Measurements from ENCODE around the gene RANBP10. TPM values are rescaled to one million over a fixed set of nuclear protein-coding genes. Genes with fewer than 3 reads are reported as not detected.

The RANBP10 gene
- total RNA-seq, 1 experiment from 2014 or later, result 15.6 TPM

- Histone ChIP-seq H2AK5ac (ENCODE audit: insufficient read length, low read length) (no peak overlapping the region), H3K18ac (ENCODE audit: insufficient read length, low read depth, low read length) (no peak overlapping the region), H3K23ac (ENCODE audit: insufficient read length, low read depth, low read length) (no peak overlapping the region), H4K8ac (replicated peaks; ENCODE audit: insufficient read length, low read depth, low read length) (no peak overlapping the region), H3K4ac (ENCODE audit: low read depth, low read length) (no peak overlapping the region), H3K4me2 (ENCODE audit: insufficient read depth, insufficient read length, low read length) (no peak overlapping the region), H3K79me2 (ENCODE audit: insufficient read depth, low read length) (no peaks in the 10 kb centered on the region), H3K27ac (ENCODE audit: insufficient read length, low read depth, low read length) (no peak overlapping the region), H2BK120ac (ENCODE audit: low read depth, low read length, poor library complexity, severe bottlenecking) (no peak overlapping the region), H4K20me1 (ENCODE audit: control insufficient read depth, insufficient read depth, insufficient read length) (peaks cover 3% of the 10 kb centered on the region), H3K23me2 (ENCODE audit: insufficient read length, low read depth, low read length, poor library complexity, severe bottlenecking) (no peaks in the 10 kb centered on the region), H3K79me1 (ENCODE audit: insufficient read depth, low read depth, low read length, poor library complexity, severe bottlenecking) (no peaks in the 10 kb centered on the region), H3K9ac (ENCODE audit: extremely low read depth, insufficient read length, low read length) (no peak overlapping the region), H2BK5ac (ENCODE audit: insufficient read length, low read length) (no peak overlapping the region), H2BK12ac (ENCODE audit: insufficient read length, low read depth, low read length) (no peak overlapping the region), H4K91ac (ENCODE audit: insufficient read length, low read depth, low read length) (no peak overlapping the region), H3K27me3 (ENCODE audit: insufficient read depth, low read length) (no peaks in the 10 kb centered on the region), H2AFZ (ENCODE audit: low read length) (no peak overlapping the region), H3K9me3 (ENCODE audit: control insufficient read depth, low read depth, low read length) (no peaks in the 10 kb centered on the region), H3K14ac (ENCODE audit: insufficient read depth, low read length) (no peak overlapping the region), H2BK20ac (ENCODE audit: low read depth, low read length, poor library complexity, severe bottlenecking) (no peak overlapping the region), H4K5ac (ENCODE audit: insufficient read length, low read depth, low read length) (no peak overlapping the region), H3K4me1 (ENCODE audit: insufficient read depth, low read length) (no peaks in the 10 kb centered on the region), H2BK15ac (ENCODE audit: low read depth, low read length) (no peak overlapping the region), H3K56ac (ENCODE audit: insufficient read length, low read depth, low read length) (no peak overlapping the region), H3T11ph (ENCODE audit: low read length) (no peak overlapping the region)
- Mint-ChIP-seq H3K36me3 (ENCODE audit: insufficient read depth in 1 of 3, low read depth in 3 of 3) (peaks cover 0 to 11% (median 4%) of the 10 kb centered on the region in 3 experiments; a peak in 4 of 7 replicates), H3K27me3 (ENCODE audit: low read depth) (no peaks in the 10 kb centered on the region), H3K27ac (peak overlapping the region in 2 of 3 experiments; percentile 40 to 77; a peak in 1 of 7 replicates), H3K4me3 (no peak overlapping the region), H3K4me1 (0 out of 4 replicates have a peak, but pooled peaks cover 0 to 2% of the 10 kb centered on the region in 2 experiments), H3K9me3 (no peaks in the 10 kb centered on the region)
- TF ChIP-seq CTCF (conservative IDR thresholded peaks at IDR 0.05), result no peak
- DNase-seq, result no peak
- WGBS (ENCODE audit: extremely low coverage, insufficient read length, low lambda C conversion rate), result no CpG with 5 or more reads among the region's 7 CpGs
Measured at GRCh38 chr16:67675999-67676398, 130.4 kb downstream of the RANBP10 start.
